IPS-15b (cell line): ENCODE data around the gene HOXD9.

Experiments
- H3K27me3 ChIP-seq: one replicate; pipeline ENCODE4 v1.6.1; 2013; ENCODE audit warnings: low read length; ENCODE audit not compliant: control insufficient read depth, insufficient read depth
- H3K36me3 ChIP-seq: one replicate; pipeline ENCODE4 v1.6.1; 2013; ENCODE audit warnings: low read length; ENCODE audit not compliant: control insufficient read depth, insufficient read depth
- H3K4me1 ChIP-seq: one replicate; pipeline ENCODE4 v1.6.1; 2013; ENCODE audit warnings: mild to moderate bottlenecking, low read length; ENCODE audit not compliant: control insufficient read depth, insufficient read depth
- H3K4me3 ChIP-seq: one replicate; pipeline ENCODE4 v1.5.1; 2013; ENCODE audit warnings: low read depth, low read length
- H3K9ac ChIP-seq: one replicate; pipeline ENCODE4 v1.6.1; 2013; ENCODE audit warnings: low read depth, mild to moderate bottlenecking, low read length
- H3K9me3 ChIP-seq: one replicate; pipeline ENCODE4 v1.6.1; 2013; ENCODE audit warnings: mild to moderate bottlenecking, low read length; ENCODE audit not compliant: control insufficient read depth, insufficient read depth

Gene HOXD9

DNA sequence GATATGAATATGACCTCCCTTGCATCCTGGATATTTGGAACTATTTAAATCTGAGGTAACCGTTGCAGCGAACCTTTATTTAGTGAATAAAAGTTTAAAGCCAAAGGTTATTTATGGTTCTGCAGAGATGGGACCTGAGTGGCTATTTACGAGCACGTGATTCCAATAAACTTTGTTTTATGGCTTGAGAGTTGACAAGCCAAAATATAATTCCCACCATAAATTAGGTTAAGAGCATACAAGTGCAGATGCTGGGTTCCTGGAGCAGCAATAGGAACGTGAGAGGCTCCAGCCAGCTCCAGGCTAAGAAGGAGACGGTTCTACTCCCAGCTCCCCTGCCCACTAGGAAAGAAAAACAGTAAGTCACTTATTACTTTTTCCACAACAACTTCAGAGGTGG is 23.6 kb downstream of the HOXD9 start:
- Histone ChIP-seq H3K9me3 (no peaks in the 10 kb centered on the region), H3K36me3 (no peaks in the 10 kb centered on the region), H3K4me3 (no peak overlapping the region), H3K27me3 (peaks cover 100% of the 10 kb centered on the region), H3K4me1 (peaks cover under 1% of the 10 kb centered on the region), H3K9ac (no peak overlapping the region)

DNA sequence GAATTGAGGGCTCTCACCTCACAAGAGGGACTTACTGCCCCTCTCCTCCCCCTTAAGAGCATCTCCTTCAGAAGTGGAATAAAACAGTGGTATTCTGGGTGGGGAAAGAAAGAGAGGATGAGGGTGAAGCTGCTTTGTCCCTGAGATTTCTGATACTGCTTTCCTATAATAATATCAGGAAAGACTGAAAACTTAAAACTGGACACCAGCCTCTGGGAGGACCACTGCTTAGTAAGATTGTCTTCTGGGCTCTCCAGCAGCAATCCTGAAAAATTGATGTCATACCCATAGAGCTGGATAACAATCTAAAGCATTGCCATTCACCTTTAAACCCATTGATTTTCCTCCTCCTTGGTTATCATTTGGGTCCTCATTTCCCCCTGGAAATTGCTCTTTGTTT is 24.1 kb downstream of the HOXD9 start:
- Histone ChIP-seq H3K4me3 (no peak overlapping the region), H3K27me3 (peaks cover 100% of the 10 kb centered on the region)

DNA sequence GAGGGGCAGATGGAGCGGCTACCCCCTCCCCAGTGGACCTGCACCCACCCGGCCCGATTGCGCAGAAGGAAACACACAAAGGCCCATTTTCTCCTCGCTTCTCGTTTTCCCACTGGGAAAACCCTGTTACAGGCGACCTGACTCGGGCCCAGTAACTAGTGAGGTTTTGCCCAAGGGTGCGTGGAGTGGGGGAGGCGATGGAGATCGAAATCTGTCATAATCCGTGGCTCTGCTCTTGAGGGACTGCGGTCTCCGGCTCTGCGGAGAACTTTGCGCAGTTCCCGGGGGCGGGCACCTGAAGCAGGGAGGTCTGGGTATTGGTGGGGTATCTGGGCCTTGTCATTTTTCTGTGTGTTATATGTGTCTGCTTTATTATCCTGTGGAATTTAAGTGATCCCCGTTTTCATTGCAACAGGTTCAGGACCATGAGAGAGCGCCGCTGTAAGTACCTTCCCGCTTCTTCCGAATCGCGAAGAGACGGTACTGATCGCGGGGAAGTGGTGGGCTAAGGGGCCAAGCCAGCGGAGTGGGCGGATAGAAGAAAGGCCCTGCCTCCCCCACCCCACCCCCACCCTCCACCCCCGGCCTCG is 24.8 kb downstream of the HOXD9 start:
- peaks cover 100% of the 10 kb centered on the region for H3K27me3 ChIP-seq
- no peak overlapping the region for H3K9ac ChIP-seq
- H3K4me1 ChIP-seq, result no peaks in the 10 kb centered on the region
- peak overlapping the region; percentile 13 for H3K4me3 ChIP-seq
- H3K36me3 ChIP-seq, result no peaks in the 10 kb centered on the region
- H3K9me3 ChIP-seq, result no peaks in the 10 kb centered on the region

More for the DNA sequence above, 24.1 kb downstream of the HOXD9 start:
- Histone ChIP-seq H3K4me1 (no peaks in the 10 kb centered on the region), H3K9me3 (no peaks in the 10 kb centered on the region), H3K9ac (no peak overlapping the region), H3K36me3 (no peaks in the 10 kb centered on the region)

DNA sequence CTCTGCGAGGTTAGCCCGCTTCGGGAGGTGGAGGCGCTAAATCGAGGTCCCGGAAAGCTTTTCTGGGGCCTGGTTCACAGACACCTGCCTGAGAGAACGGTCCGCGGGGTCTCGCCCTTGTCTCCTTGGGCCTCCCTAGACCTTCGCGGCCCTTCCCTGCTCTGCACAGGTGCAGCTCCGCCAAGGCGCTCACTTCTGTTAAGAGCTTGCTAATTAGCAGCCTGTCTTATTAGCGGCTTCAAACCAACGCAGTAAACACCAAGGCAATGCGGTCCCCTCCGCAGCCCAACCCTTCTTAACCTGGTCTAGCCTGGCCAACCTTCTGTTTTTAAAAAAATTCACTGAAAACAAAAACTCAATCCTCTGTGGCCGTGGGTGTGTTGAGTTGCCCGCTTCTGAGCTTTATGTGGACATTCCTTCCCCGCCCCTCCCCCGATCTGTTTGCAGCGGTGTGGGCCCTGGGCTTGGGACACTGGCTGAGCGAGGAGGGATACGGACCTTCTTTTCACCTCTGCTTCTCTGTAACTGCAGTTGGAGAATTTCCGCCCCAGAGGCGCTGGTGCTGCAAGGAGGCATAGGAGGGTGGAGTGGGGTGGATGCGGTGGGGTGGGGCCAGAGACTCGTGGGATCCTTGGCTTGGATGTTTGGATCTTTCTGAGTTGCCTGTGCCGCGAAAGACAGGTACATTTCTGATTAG is 25.4 kb downstream of the HOXD9 start:
- H3K4me3 ChIP-seq, result peak overlapping the region; percentile 32
- H3K36me3 ChIP-seq, result no peaks in the 10 kb centered on the region
- H3K4me1 ChIP-seq, result no peaks in the 10 kb centered on the region
- H3K27me3 ChIP-seq, result peaks cover 100% of the 10 kb centered on the region
- H3K9ac ChIP-seq, result no peak overlapping the region
- no peaks in the 10 kb centered on the region for H3K9me3 ChIP-seq

DNA sequence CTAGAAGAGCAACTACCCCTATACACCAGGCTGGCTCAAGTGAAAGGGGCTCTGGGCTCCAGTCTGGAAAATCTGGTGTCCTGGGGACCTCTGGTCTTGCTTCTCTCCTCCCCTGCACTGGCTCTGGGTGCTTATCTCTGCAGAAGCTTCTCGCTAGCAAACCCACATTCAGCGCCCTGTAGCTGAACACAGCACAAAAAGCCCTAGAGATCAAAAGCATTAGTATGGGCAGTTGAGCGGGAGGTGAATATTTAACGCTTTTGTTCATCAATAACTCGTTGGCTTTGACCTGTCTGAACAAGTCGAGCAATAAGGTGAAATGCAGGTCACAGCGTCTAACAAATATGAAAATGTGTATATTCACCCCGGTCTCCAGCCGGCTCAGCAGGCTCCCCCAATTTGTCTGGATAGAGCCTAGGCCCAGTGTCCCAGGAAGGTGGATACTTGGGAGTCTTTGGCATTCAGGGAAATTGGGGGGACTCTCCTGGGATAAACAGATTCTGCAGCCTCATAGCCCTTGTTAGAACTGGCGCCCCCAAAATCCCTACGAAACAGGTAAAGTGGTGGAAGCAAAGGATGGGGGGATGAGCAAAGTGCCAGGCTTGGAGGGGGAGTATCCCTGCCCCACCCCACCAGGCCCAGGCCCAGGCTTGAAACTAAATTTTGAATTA is 26.4 kb downstream of the HOXD9 start:
- H3K4me3 ChIP-seq, result peak overlapping the region; percentile 32
- H3K36me3 ChIP-seq, result no peaks in the 10 kb centered on the region
- H3K9ac ChIP-seq, result no peak overlapping the region
- no peaks in the 10 kb centered on the region for H3K4me1 ChIP-seq
- no peaks in the 10 kb centered on the region for H3K9me3 ChIP-seq
- peaks cover 100% of the 10 kb centered on the region for H3K27me3 ChIP-seq

DNA sequence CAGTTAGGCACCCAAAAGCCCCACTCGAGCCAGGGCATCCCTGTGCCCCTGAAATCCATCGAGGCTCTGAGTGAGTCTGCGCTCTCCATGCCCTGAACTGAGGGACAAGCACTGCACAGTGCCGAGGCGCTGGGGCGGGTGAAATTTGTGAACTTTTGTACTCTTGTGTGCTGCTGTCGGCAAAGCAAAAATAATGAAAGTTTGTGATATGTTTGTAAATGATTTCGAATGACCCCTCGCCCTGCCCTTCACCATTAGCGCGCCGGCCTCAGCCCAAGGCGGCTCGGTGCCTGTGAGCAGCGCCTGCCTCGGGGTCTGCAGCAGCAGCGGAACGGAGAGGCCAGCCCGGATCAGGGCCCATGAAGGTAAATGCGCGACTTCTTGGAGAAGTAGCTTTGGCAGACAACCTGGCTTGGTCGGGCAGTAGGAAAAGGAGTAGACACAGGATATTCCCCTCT is 27.0 kb downstream of the HOXD9 start:
- no peaks in the 10 kb centered on the region for H3K36me3 ChIP-seq
- peak overlapping the region; percentile 16 for H3K4me3 ChIP-seq
- H3K4me1 ChIP-seq, result no peaks in the 10 kb centered on the region
- no peaks in the 10 kb centered on the region for H3K9me3 ChIP-seq
- peaks cover 100% of the 10 kb centered on the region for H3K27me3 ChIP-seq
- no peak overlapping the region for H3K9ac ChIP-seq

DNA sequence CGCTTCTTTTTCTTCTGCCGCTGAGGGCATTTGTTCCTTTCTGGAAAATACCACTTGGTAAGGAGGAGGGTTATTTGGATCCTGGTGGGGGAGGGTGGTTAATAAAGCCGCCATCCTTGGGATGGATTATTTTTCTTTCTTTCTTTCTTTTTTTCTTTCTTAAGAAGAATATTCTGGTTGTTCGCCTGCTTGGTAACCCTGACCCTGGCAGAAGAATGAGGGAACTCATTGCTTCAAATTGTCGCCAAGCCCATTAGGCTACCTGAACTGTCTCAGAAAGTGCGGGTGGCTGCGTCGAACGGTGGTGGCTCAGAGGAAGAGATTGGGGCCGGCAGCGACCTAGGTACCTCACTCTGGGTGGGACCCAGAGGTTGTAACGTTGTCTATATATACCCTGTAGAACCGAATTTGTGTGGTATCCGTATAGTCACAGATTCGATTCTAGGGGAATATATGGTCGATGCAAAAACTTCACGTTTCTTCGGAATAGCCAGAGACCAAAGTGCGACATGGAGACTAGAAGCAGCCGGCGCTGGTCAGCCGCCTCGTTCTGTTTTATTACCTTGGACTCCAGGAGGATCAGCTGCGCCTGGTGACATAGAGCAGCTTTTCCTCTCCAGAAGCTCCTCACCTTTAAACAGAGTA is 27.5 kb downstream of the HOXD9 start:
- peaks cover 100% of the 10 kb centered on the region for H3K27me3 ChIP-seq
- H3K4me3 ChIP-seq, result peak overlapping the region; percentile 26
- no peak overlapping the region for H3K9ac ChIP-seq
- H3K36me3 ChIP-seq, result no peaks in the 10 kb centered on the region
- no peaks in the 10 kb centered on the region for H3K4me1 ChIP-seq
- no peaks in the 10 kb centered on the region for H3K9me3 ChIP-seq

DNA sequence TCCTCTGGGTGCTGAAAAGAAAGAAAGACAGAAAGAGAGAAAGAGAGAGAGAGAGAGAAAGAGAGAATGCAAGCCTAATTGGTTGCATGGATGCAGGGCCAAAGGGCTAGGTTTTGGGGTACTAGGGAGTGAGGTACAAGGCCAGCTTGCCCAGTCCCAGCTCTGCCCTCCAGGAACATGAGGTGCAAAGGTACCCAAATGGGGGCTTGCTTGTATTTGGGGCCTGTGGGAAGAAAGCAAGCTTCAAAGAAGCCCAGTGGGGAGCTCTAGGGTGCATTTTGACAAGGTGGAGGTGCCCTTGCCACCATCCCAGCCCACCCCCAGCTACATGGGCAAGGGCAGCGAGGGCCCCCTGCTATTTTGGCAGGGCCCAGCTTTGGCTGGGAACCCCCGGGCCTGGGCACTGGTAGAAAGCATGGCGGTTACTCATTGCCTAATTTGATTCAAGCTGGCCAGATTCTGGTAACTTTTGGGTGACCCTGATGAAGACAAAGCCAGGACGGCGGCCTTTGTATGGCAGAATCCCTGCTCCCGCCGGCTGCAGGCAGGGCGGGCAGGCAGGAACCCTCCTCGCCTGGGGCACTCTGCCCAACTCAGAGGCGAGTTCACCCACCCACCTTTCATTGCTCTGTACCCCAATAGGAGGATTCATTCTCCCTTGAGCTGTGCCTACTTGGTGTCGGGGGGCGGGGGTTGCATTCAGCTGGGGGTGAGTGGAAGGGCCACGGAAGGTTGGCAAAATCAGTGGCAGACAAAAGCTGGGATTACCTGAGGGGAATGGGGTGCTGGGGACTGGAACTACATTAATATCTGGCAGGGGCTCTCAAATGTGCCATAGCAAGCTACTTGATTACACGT is 28.3 kb downstream of the HOXD9 start:
- H3K36me3 ChIP-seq, result no peaks in the 10 kb centered on the region
- no peaks in the 10 kb centered on the region for H3K9me3 ChIP-seq
- peak overlapping the region; percentile 26 for H3K4me3 ChIP-seq
- peaks cover 2% of the 10 kb centered on the region for H3K4me1 ChIP-seq
- H3K9ac ChIP-seq, result no peak overlapping the region
- peaks cover 100% of the 10 kb centered on the region for H3K27me3 ChIP-seq

DNA sequence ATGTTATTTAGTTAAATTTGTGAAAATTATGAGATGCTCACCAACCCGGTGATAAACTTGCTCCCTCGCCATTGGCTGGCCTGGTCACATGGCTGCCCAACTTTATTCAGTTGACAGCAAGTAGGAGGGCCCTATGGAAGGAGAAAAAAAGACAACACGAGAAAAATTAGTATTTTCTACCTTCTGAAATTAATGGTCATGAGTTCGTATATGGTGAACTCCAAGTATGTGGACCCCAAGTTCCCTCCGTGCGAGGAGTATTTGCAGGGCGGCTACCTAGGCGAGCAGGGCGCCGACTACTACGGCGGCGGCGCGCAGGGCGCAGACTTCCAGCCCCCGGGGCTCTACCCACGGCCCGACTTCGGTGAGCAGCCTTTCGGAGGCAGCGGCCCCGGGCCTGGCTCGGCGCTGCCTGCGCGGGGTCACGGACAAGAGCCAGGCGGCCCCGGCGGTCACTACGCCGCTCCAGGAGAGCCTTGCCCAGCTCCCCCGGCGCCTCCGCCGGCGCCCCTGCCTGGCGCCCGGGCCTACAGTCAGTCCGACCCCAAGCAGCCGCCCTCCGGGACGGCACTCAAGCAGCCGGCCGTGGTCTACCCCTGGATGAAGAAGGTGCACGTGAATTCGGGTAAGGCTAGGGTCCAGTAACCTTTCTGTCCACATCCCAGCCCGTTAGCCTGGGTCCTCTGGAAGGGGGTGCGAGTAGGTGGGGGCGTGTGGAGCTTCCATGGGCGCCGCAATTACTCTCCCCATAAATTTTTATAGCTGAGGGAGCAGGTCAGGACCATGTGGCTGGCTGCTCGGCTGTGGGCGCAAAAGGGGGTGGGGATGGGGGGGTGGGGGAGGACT is 29.1 kb downstream of the HOXD9 start, which contains the start of gene HOXD4:
Gene HOXD4 (plus strand): TSS at position 109 of the 846 bp plus-strand sequence. CDS start 84 bp downstream, at position 193.
- H3K9me3 ChIP-seq, result no peaks in the 10 kb centered on the region
- H3K4me3 ChIP-seq, result peak within 1 kb of the TSS; percentile 26
- H3K27me3 ChIP-seq, result peaks cover 100% of the 10 kb centered on the region
- peaks cover 2% of the 10 kb centered on the region for H3K4me1 ChIP-seq
- H3K36me3 ChIP-seq, result no peaks in the 10 kb centered on the region
- H3K9ac ChIP-seq, result no peak within 1 kb of the TSS

DNA sequence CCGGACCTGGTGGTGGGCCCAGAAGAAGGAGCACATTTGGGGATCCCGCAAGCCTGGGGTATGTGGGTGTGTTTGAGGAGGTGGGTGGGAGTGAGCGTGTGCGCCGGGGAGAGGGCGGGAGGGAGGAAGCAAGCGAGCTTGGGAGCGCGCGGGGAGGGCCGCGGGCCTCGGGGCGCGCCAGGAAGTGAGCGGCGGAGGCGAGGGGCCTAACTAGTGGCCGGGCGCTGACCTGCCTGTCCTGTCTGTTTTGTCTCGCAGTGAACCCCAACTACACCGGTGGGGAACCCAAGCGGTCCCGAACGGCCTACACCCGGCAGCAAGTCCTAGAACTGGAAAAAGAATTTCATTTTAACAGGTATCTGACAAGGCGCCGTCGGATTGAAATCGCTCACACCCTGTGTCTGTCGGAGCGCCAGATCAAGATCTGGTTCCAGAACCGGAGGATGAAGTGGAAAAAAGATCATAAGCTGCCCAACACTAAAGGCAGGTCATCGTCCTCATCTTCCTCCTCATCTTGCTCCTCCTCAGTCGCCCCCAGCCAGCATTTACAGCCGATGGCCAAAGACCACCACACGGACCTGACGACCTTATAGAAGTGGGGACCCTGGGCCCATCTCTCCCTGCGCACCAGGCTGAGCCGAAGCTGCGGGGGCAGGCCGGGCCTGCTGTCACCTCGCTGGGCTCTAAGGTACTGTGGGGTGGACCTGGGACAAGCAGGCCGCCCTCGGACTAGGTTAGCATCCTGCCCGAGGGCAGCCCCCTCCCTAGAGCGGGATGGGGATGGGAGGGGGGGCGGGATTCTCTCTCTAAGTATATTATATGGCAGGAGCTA is 30.0 kb downstream of the HOXD9 start:
- Histone ChIP-seq H3K4me1 (peaks cover 2% of the 10 kb centered on the region), H3K9ac (no peak overlapping the region), H3K4me3 (peak overlapping the region; percentile 8), H3K27me3 (peaks cover 100% of the 10 kb centered on the region), H3K36me3 (no peaks in the 10 kb centered on the region), H3K9me3 (no peaks in the 10 kb centered on the region)
